ENCODE measurements around the gene JAG2.

- TF ChIP-seq GATA2 (IDR thresholded peaks at IDR 0.05; ENCODE audit: low read depth, low read length) (no peak), GATA3 (IDR thresholded peaks at IDR 0.05; ENCODE audit: low read depth, low read length) (no peak)
These were observed 43.1 kb upstream of the JAG2 start for GRCh38 chr14:105211758-105212089.
